IPS-18c (cell line): ENCODE measurements around the gene RCCD1.
"Not testable (repeated sequence)": the region's sequence is repeated elsewhere in the genome, so short reads cannot be mapped to it uniquely, and the experiment has no call there.

Experiments
- H3K4me3 ChIP-seq: 2 replicates; pipeline ENCODE4 v1.7.0; 2013; ENCODE audit warnings: low read depth, mild to moderate bottlenecking, low read length, moderate library complexity; ENCODE audit not compliant: insufficient read depth
- H3K9me3 ChIP-seq: one replicate; pipeline ENCODE4 v1.6.1; 2013; ENCODE audit warnings: mild to moderate bottlenecking, low read length, moderate library complexity; ENCODE audit not compliant: control insufficient read depth, insufficient read depth

Gene RCCD1

DNA sequence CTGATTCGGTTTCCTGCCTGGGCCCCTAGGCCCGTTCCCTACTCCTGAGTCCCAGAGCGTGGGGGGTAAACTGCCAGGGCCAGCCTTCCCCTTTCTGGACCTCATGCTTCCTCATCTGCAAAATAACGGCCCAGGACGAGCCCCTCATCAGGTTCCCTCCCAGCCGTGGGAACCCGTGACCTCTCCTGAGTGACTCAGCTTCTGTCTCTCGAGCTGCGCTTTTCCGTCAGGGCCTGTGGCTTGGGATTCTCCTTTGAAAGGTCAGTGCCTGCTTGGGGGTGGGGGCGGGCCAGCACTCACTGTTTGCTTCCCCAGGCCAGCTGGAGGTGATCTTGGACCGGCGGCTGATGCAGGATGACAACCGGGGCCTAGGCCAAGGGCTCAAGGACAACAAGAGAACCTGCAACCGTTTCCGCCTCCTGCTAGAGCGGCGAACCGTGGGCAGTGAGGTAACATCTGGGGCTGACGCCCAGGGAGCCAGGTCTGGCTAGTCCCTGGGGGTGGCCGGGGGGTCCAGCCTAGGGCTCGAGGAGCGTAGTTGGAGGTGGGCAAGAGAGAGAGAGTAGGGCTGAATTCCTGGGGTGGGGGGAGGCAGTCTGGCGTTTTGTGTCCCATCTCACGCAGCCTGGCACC, 38.8 kb upstream of the RCCD1 start:
- no peaks in the 10 kb centered on the region for H3K9me3 ChIP-seq
- H3K4me3 ChIP-seq, result no peak overlapping the region

DNA sequence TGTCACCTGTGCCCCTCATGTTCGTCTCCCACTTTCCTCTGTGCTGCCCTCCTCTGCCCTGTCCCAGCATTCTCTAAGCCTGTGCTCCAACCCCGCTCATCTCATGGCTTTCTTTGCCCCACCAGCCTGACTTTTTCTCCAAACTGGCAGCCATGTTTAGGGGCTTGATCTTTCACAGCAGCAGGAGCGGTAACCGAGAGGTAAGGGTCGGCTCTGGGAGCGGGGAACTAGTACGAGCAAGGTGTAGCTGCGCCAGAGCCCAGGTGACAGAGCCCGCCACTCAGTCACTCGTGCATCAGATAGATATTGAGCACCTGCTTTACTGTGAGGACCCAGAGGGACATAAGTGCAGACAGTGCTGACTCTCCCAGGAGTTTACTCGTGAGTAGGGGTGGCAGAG, 38.2 kb upstream of the RCCD1 start:
- H3K4me3 ChIP-seq, result no peak overlapping the region
- no peaks in the 10 kb centered on the region for H3K9me3 ChIP-seq

DNA sequence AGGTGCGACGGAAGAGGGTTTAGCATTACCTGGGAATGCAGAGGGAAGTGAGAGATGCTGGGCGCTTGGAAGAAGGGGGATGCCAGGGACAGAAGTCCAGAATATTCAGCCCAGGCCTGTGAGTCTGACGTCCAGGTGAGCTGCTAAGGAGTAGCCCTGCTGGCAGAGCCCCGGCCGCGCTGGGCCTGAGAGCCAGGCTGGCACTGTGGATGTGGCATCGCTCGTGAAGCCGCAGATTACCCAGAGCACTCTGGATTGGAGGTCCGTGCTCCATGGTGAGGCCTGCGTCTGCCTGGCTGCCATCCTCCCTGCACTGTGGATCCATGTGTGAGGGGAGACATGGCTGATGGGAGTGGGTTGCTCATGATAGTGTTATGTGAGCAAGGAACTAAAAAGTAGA, 37.1 kb upstream of the RCCD1 start:
- no peak overlapping the region for H3K4me3 ChIP-seq
- H3K9me3 ChIP-seq, result no peaks in the 10 kb centered on the region

DNA sequence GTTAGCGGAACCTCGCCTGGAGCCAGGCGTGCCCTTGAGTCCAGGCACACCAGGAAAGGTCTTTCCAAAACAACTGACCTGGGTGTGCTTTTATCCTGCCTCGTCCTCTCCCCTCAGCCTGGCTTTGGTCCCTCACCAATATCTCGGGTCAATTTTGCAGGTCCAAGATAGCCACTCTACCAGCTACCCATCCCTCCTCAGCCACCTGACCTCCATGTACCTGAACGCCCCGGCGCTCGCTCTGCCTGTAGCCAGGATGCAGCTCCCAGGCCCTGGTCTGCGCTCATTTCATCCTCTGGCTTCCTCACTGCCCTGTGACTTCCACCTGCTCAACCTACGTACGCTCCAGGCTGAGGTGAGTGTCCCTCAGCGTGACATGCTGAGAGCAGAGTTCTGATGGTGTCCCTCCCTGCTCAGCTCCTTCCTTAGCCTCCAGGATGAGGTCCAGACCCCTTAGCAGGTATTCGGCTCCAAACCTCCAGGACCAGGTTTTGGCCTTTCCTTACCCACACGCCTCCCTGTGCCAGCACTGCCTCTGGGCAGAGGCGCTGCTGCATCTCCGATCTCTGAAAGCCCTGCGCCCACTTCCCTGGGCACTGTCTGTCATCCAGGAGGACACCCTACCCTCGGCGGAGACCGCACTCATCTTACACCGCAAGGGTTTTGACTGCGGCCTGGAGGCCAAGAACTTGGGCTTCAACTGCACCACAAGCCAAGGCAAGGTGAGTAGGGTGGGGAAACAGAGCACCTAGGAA, 36.5 kb upstream of the RCCD1 start:
- Histone ChIP-seq H3K4me3 (no peak overlapping the region), H3K9me3 (no peaks in the 10 kb centered on the region)

DNA sequence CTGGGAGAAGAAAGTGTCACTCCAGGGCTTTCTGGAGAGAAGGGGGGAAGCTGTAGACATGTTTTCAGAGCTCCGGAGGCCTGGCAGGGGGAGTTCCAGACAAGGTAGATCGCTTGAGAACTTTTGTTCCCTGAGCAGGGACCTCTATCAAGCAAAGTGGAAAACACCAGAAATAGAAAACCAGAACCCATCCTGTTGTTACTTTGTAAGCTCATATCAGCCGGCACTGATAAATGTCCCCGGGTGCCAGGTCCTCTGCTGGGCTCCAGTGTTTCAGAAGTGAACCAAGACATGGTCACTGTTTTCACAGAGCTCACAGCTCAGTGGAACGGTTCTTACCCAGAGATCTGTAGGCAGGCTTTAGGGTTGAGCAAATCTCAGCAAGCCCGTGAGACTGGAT, 35.8 kb upstream of the RCCD1 start:
- H3K9me3 ChIP-seq, result no peaks in the 10 kb centered on the region
- no peak overlapping the region for H3K4me3 ChIP-seq

DNA sequence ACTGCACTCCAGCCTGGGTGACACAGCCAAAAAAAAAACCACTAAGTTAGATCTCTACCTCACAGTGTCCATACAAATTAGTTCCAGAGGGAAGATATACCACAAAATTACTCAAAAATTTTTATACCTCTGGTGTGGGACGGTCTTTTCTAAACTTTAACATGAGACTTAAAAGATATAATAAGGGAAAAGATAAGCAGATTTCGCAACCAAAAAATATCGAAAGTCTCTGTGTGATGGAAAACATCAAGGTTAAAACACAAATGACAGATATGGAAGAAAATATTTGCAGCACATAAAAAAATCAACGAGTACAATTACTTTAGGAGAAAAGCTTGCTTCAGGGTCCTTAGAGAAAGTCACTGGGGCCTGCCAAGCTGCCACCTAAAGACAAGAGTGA, 32.8 kb upstream of the RCCD1 start:
- H3K9me3 ChIP-seq, result no peaks in the 10 kb centered on the region
- no peak overlapping the region for H3K4me3 ChIP-seq

DNA sequence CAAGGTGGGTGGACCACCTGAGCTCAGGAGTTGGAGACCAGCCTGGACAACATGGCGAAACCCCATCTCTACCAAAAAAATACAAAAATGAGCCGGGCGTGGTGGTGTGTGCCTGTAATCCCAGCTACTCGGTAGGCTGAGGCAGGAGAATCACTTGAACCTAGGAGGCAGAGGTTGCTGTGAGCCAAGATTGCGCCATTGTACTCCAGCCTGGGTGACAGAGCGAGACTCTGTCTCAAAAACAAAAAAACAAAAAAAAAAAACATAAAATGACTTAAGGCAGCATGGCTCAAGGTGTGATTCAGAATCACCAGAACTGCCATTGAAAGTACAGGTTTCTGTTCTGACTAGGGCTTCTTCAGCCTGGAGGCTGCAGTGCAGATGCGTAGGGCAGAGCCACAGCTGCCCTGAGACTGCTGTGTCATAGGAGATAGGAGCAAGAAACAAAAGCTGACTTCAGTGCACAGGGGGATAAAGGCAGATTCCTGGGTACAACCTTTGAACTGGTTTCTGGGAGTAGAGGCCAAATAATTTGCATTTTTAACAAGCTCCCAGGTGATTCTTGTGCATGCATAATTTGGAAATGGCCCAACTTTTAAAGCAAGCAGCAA, 31.9 kb upstream of the RCCD1 start:
- not testable (repeated sequence) for H3K9me3 ChIP-seq, H3K4me3 ChIP-seq

DNA sequence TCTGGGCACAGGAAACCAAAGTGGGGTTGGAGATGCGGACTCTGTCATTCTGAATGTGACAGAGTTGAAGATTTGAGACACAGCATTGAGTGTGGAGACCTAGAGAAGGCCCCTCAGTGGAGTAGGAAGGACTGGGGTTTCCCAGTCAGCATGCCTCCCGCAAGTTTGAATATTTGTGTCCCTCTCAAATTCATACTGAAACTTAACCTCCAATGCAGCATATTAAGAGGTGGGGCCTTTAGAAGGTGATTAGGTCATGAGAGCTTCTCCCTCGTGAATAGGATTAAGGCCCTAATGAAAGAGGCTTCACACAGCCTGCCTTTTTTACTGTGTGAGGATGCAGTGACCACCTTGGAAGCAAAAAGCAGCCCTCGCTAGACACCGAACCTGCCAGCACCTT, 30.3 kb upstream of the RCCD1 start:
- H3K4me3 ChIP-seq, result no peak overlapping the region
- H3K9me3 ChIP-seq, result no peaks in the 10 kb centered on the region

DNA sequence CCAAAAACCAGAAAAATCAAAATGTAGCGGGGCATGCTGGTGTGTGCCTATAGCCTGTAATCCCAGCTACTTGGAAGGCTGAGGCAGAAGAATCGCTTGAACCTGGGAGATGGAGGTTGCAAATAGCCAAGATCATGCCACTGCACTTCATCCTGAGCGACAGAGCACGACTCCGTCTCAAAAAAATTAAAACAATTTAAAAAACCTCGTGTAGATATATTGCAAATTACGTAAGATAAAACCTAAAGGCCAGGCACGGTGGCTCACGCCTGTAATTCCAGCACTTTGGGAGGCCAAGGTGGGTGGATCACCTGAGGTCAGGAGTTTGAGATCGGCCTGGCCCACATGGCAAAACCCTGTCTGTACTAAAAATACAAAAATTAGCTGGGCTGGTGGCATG, 27.9 kb upstream of the RCCD1 start:
- not testable (repeated sequence) for H3K4me3 ChIP-seq, H3K9me3 ChIP-seq

DNA sequence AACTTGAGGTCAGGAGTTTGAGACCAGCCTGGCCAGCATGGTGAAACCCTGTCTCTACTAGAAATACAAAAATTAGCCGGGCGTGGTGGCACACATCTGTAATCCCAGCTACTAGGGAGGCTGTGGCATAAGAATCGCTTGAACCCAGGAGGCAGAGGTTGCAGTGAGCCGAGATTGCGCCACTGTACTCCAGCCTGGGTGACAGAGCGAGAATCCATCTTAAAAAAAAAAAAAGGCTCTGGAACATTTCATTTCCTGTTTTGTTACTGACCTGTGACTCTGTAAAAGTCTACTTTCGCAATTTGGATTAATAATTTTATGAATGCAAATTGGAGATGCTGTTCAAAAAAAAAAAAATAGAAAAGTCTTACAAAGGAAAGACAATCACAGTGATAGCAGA, 26.6 kb upstream of the RCCD1 start:
- not testable (repeated sequence) for H3K9me3 ChIP-seq, H3K4me3 ChIP-seq

DNA sequence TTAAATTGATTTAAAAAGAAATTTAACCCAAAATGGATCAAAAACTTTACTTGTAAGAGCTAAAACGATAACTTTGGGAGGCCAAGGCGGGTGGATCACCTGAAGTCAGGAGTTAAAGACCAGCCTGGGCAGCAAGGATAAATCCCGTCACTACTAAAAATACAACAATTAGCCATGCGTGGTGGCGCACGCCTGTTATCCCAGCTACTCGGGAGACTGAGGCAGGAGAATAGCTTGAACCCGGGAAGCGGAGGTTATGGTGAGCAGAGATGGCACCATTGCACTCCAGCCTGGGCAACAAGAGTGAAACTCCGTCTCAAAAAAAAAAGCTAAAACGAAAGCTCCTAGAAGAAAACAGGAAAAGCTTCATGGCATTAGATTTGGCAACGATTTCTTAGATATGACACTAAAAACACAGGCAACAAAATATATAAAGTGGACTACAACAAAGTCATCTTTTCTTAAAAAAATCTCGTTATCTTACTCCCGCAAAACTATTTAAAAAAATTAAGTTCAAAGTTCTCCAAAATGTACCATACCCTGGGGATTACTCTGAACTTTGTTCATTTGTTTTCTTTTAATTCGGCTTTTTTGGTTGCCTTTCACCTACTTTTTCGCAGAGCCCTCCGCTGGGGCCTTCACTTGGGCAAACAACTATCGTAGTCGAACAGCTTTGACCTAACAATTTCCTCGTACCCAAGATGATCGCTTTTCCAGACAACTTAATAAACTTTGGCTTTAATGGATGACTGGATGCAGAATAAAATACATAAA, 25.3 kb upstream of the RCCD1 start:
- no peak overlapping the region for H3K4me3 ChIP-seq

DNA sequence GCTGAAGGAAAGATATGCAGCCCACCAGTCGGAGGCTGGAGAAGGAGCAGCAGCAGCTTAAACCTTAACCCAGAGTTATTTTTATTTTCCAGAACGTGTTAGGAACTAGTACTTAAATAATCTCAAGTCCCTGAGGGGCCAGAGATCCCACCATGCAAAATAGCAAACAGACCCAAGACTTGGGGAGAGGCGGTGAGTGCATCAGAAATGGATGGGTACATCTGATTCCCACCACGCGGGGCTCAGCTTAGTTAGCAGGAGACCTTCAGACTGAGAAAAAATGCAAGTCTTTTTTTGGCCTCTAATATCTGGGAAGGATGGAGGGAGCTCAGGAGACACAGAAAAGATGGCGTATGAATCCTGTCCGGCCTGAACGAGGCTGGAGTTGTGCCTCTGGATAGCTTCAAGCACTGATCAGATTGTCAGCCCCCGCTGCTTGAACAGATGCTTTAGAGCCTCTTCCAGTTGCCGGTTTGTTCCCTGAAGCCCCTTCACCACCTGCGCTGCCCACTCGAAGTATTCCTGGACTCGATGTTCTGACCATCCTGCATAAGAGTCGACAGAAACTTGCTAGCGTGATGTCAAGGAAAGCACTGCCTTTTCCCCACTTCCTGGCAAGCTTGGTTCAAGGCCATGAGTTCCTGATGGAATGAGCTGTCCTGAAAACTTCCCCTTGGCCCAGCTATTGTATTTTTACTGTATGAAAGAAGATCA, 23.7 kb upstream of the RCCD1 start:
- Histone ChIP-seq H3K4me3 (no peak overlapping the region), H3K9me3 (no peaks in the 10 kb centered on the region)

More for the DNA sequence above, 25.3 kb upstream of the RCCD1 start:
- no peaks in the 10 kb centered on the region for H3K9me3 ChIP-seq

DNA sequence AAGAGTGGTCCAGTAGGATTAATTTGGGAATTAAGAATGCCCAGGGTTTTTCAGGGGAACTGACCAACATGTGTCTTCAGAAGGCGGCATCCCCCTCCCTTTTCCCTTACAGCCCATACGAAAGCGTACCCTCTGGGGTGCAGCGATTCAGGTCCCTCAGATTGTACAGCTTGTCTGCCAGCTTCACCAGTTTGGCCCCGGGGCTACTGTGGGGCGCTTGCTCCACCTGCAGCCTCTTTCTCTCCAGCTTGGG, 23.2 kb upstream of the RCCD1 start:
- Histone ChIP-seq H3K9me3 (no peaks in the 10 kb centered on the region), H3K4me3 (peak overlapping the region; percentile 64)

DNA sequence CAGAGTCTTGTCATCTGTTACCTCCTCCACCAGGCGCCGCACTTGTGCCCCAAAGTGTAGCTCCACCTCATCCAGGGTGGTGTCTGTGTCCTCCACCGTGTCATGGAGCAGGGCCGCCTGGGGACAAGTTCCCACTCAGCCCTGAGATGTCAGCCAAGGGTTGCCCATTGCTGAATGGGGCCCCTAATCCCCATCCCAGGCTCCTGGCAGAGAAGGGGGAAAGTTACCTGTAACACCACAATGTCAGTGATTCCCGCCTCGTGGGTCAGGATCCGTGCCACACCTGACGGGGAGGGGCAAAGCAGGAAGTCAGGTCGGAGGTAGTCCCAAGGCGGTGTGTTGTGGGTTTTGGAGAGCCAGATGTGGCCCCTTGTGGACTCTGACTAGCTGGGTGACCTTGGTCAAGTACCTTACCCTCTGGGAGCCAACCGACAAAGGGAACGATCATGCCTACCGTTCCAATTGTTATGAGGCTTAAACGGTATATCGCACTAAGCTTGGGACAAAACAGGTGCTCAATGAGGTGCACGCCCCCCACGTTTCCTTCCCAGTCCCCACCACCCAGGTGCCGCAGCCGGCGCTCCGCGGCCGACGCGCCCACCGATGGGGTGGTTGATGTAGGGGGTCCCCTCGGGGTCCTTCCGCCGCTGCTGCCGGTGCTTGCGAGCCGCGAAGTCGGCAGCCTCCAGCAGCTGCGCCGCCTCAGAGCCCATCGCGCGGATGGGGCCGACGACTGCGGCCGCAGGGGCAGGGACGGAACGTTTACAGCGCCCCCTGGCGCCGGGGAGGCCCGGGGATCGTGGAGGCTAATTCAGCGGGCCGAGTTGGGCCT, 22.6 kb upstream of the RCCD1 start, which contains the start of gene HDDC3:
Gene HDDC3, minus strand, starts transcription at position 722 of the 832 bp plus-strand sequence. Its CDS starts 9 bp downstream, at position 713.
- Histone ChIP-seq H3K9me3 (no peaks in the 10 kb centered on the region), H3K4me3 (peak within 1 kb of the TSS; percentile 64)

DNA sequence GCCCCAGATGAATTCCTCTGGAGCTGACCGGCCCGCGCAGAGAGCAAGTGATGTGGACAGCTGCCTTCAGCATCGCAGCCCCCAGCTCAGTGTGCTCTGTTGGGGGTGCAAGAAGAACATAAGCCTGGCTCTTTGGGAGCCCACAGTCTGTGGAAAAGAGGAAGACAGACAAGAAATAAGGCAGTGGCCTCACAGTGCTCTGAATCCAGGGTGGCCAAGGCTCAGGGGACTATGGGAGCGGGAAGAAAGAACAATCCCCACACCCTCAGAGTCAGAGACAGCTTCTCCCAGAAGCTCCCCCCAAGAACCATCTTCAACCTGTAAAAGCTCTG, 22.1 kb upstream of the RCCD1 start:
- no peak overlapping the region; the same call in 1 of the 2 replicates for H3K4me3 ChIP-seq
- H3K9me3 ChIP-seq, result no peaks in the 10 kb centered on the region

DNA sequence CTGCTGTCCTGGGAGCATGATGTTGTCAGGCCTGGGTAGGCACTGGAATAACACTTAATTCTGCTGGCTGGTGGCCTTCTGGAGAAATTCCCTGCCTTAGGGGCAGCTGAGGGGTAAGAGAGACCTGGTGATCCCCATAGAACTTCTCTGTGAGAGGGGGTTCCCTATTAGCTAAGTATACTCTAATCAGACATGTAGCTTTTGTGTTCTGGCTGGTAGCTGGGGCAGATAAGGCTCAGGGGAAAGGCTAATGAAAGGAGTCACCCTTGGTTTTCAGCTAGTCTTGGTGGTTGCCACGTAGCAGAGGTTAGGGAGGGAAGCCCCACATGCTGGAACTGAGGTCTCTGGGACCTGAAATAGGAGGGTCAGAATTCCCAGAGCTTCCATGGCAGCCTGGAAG, 21.4 kb upstream of the RCCD1 start:
- Histone ChIP-seq H3K4me3 (no peak overlapping the region), H3K9me3 (no peaks in the 10 kb centered on the region)
